AG09309 (cell line): ENCODE results near the gene CABP7.

Experiments
- DNase-seq: peaks from one replicate; pipeline ENCODE4 v3.0.0-alpha.2; 2010; ENCODE audit warnings: low read depth
- H3K4me3 ChIP-seq: 2 replicates; pipeline ENCODE4 v1.5.1; 2011; ENCODE audit warnings: mild to moderate bottlenecking, low read depth, low read length, moderate library complexity; ENCODE audit not compliant: control insufficient read depth
- CTCF ChIP-seq: IDR thresholded peaks from 2 replicates; pipeline ENCODE4 v1.5.1; 2011; ENCODE audit warnings: mild to moderate bottlenecking, low read depth, low read length, inconsistent platforms; ENCODE audit not compliant: insufficient read depth, control insufficient read depth; ENCODE audit errors: missing control alignments

Gene CABP7

GRCh38 chr22:29707471-29707870 is 12.3 kb upstream of the CABP7 start:
- DNase-seq, result no peak
- no peak for TF ChIP-seq CTCF
- H3K4me3 ChIP-seq, result no peak overlapping the region

GRCh38 chr22:29710193-29710592 is 9.6 kb upstream of the CABP7 start:
- no peak overlapping the region for H3K4me3 ChIP-seq
- TF ChIP-seq CTCF, result no peak
- DNase-seq, result no peak

- H3K4me3 ChIP-seq, result no peak overlapping the region
- TF ChIP-seq CTCF, result no peak
- no peak for DNase-seq
These were observed 8.7 kb upstream of the CABP7 start for GRCh38 chr22:29710922-29711593.

GRCh38 chr22:29712119-29712518 is 7.7 kb upstream of the CABP7 start:
- no peak overlapping the region for H3K4me3 ChIP-seq
- no peak for TF ChIP-seq CTCF
- no peak for DNase-seq

GRCh38 chr22:29713156-29713727 is 6.6 kb upstream of the CABP7 start:
- no peak for TF ChIP-seq CTCF
- no peak overlapping the region for H3K4me3 ChIP-seq
- no peak for DNase-seq

GRCh38 chr22:29715240-29715639 is 4.6 kb upstream of the CABP7 start:
- H3K4me3 ChIP-seq, result no peak overlapping the region
- no peak for DNase-seq
- no peak for TF ChIP-seq CTCF
